AG09319 (cell line): Measurements from ENCODE around the gene TDRD15.

Experiments
- DNase-seq: peaks from one replicate; pipeline ENCODE4 v3.0.0-alpha.2; 2010; ENCODE audit warnings: low read depth; ENCODE audit errors: extremely low read depth
- TF ChIP-seq, protein P1 (sequence below): IDR thresholded peaks from 2 replicates; pipeline ENCODE4 v1.5.1; 2011; ENCODE audit warnings: low read depth, mild to moderate bottlenecking, inconsistent platforms, low read length, moderate library complexity

TDRD15 gene

GRCh38 chr2:21163213-21163612 lies 39.4 kb downstream of the TDRD15 start:
- TF ChIP-seq, protein P1, sequence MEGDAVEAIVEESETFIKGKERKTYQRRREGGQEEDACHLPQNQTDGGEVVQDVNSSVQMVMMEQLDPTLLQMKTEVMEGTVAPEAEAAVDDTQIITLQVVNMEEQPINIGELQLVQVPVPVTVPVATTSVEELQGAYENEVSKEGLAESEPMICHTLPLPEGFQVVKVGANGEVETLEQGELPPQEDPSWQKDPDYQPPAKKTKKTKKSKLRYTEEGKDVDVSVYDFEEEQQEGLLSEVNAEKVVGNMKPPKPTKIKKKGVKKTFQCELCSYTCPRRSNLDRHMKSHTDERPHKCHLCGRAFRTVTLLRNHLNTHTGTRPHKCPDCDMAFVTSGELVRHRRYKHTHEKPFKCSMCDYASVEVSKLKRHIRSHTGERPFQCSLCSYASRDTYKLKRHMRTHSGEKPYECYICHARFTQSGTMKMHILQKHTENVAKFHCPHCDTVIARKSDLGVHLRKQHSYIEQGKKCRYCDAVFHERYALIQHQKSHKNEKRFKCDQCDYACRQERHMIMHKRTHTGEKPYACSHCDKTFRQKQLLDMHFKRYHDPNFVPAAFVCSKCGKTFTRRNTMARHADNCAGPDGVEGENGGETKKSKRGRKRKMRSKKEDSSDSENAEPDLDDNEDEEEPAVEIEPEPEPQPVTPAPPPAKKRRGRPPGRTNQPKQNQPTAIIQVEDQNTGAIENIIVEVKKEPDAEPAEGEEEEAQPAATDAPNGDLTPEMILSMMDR, result no peak
- no peak for DNase-seq

GRCh38 chr2:21165350-21165749 lies 41.6 kb downstream of the TDRD15 start:
- no peak for DNase-seq
- TF ChIP-seq, protein P1, result no peak

- DNase-seq, result no peak
Measured at GRCh38 chr2:21175895-21176646, 52.3 kb downstream of the TDRD15 start.

GRCh38 chr2:21181957-21182356 lies 58.2 kb downstream of the TDRD15 start:
- TF ChIP-seq, protein P1, result no peak
- no peak for DNase-seq

More at GRCh38 chr2:21175895-21176646, 52.3 kb downstream of the TDRD15 start:
- TF ChIP-seq, protein P1, result no peak

DNA sequence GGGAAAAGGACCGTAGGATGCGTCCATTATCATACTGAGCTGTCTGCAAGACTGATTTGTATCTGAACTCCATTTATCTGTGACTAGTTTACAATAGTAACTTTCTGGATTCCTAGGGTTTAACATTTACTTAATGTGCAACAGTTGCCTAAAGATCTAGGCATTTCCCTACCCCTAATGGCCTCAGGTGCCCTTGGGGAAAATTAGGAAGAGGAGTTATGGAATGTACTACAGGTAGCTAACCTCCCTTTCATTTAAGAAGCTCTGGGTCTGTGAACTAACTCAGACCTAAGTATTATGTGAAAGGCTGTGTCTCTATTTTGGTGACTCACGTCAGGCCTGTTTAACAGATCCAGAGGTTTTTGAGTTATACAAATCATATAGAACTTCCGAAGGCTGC lies 59.5 kb downstream of the TDRD15 start:
- TF ChIP-seq, protein P1, result no peak
- DNase-seq, result no peak

DNA sequence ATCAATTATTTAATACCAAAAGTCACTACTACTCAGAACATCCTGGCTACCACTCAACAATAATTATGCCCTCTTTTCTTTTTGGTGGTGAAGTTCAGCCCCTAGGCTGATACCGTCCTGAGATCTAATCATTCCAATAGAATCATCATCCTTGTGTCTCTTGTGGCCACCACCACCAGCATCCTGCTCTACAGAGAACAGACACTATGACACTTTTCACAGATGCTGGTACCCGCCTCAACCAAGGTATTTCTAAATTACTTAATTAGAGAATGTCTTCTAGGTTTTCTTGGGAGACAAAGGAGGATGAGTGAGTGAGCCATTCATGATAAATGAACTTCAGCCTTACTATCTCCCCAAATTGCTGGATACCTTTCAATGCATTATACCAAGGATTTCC lies 60.0 kb downstream of the TDRD15 start:
- no peak for DNase-seq
- TF ChIP-seq, protein P1, result no peak

GRCh38 chr2:21191535-21191934 lies 67.8 kb downstream of the TDRD15 start:
- TF ChIP-seq, protein P1, result no peak
- DNase-seq, result no peak
